HepG2 (cell line): Measurements from ENCODE around the gene TCOF1. TPM values are rescaled to one million over a fixed set of nuclear protein-coding genes. Genes with fewer than 3 reads are reported as not detected.

Experiments used
- ARID4A ChIP-seq: sonication (generic); formaldehyde crosslinking; IDR thresholded peaks from 2 replicates; pipeline ENCODE4 v1.5.0; 2020; ENCODE audit warnings: mild to moderate bottlenecking, missing genetic modification reagents, borderline replicate concordance
- CBFB ChIP-seq: sonication (generic); formaldehyde crosslinking; IDR thresholded peaks from 2 replicates; pipeline ENCODE4 v1.4.0; 2020; ENCODE audit warnings: missing genetic modification reagents
- FUBP1 ChIP-seq: sonication (generic); formaldehyde crosslinking; IDR thresholded peaks from 2 replicates; pipeline ENCODE4 v1.5.1; 2020; ENCODE audit warnings: missing genetic modification reagents, mild to moderate bottlenecking, borderline replicate concordance
- HMG20B ChIP-seq: conservative IDR thresholded peaks from 2 replicates; pipeline ENCODE4 v1.6.1; 2016; ENCODE audit warnings: missing genetic modification reagents, missing compliant biosample characterization
- KDM4B ChIP-seq: sonication (generic); formaldehyde crosslinking; IDR thresholded peaks from 2 replicates; pipeline ENCODE4 v1.4.0; 2020; ENCODE audit warnings: missing genetic modification reagents
- MLXIP ChIP-seq: sonication (generic); formaldehyde crosslinking; IDR thresholded peaks from 2 replicates; pipeline ENCODE4 v1.9.0; 2021; ENCODE audit warnings: missing genetic modification reagents, borderline replicate concordance
- MXD1 ChIP-seq: sonication (generic); formaldehyde crosslinking; IDR thresholded peaks from 2 replicates; pipeline ENCODE4 v1.4.0; 2020; ENCODE audit warnings: mild to moderate bottlenecking, missing genetic modification reagents
- POGZ ChIP-seq: sonication (generic); formaldehyde crosslinking; IDR thresholded peaks from 2 replicates; pipeline ENCODE4 v1.4.0; 2020; ENCODE audit warnings: mild to moderate bottlenecking, missing genetic modification reagents
- ZBTB20 ChIP-seq: sonication (generic); formaldehyde crosslinking; IDR thresholded peaks from 2 replicates; pipeline ENCODE4 v1.8.1; 2023; ENCODE audit warnings: missing genetic modification reagents, low read depth, mild to moderate bottlenecking, borderline replicate concordance
- ZBTB7B ChIP-seq: sonication (generic); formaldehyde crosslinking; IDR thresholded peaks from 2 replicates; pipeline ENCODE4 v1.4.0; 2020; ENCODE audit warnings: missing genetic modification reagents
- ZNF256 ChIP-seq: sonication (generic); formaldehyde crosslinking; conservative IDR thresholded peaks from 2 replicates; pipeline ENCODE4 v1.4.0; 2020; ENCODE audit warnings: missing genetic modification reagents
- ZNF275 ChIP-seq: sonication (generic); formaldehyde crosslinking; IDR thresholded peaks from 2 replicates; pipeline ENCODE4 v1.8.0; 2022; ENCODE audit warnings: missing genetic modification reagents, mild to moderate bottlenecking, inconsistent platforms, borderline replicate concordance
- ZNF484 ChIP-seq: sonication (generic); formaldehyde crosslinking; IDR thresholded peaks from 2 replicates; pipeline ENCODE4 v1.5.1; 2020; ENCODE audit warnings: mild to moderate bottlenecking, low read depth, missing genetic modification reagents, borderline replicate concordance
- ZNF530 ChIP-seq: sonication (generic); formaldehyde crosslinking; IDR thresholded peaks from 2 replicates; pipeline ENCODE4 v1.5.0; 2020; ENCODE audit warnings: low read depth, mild to moderate bottlenecking, missing genetic modification reagents
- ZNF768 ChIP-seq: sonication (generic); formaldehyde crosslinking; IDR thresholded peaks from 2 replicates; pipeline ENCODE4 v1.4.0; 2020; ENCODE audit warnings: missing genetic modification reagents
- ZNF83 ChIP-seq: sonication (generic); formaldehyde crosslinking; IDR thresholded peaks from 2 replicates; pipeline ENCODE4 v1.4.0; 2020; ENCODE audit warnings: missing genetic modification reagents, mild to moderate bottlenecking, borderline replicate concordance
- polyA plus RNA-seq, 8 experiments: library from polyadenylated mRNA; depleted of rRNA in 3 of 8; stranded (reverse) in 7 of 8; unstranded in 1 of 8; fragments of >200 nt; fragmentation: Illumina TruSeq in 4 of 8; extraction: Trizol in 4 of 8; gene quantifications; 2 replicates each; pipeline versions ENCODE4 v1.2.1 to v1.2.3, GENCODE V29; 2011 to 2016; ENCODE audit warnings: low read depth in 4 of 8, missing spikeins in 1 of 8, mixed read lengths in 1 of 8; ENCODE audit not compliant: insufficient read depth in 1 of 8
- total RNA-seq, 5 experiments: library from RNA; depleted of rRNA; stranded (reverse); fragments of >200 nt; fragmentation: Illumina TruSeq; extraction: Trizol; gene quantifications; 2 replicates each; pipeline ENCODE4 v1.2.3, GENCODE V29; 2016; ENCODE audit warnings: low read depth in 1 of 5

Gene TCOF1
- total and polyA plus RNA-seq, 2 of the 13 experiments (the other 11 are each of a cell fraction or from before 2014, with no cell fraction given) = 10.1 to 41.6 TPM

GRCh38 chr5:150412319-150413175 lies 55.0 kb downstream of the TCOF1 start, which contains the start of gene CD74 (continued):
- TF ChIP-seq ARID4A (CRISPR knock-in tag) (peak; percentile 58; the same call in 1 of the 2 replicates), MLXIP (CRISPR knock-in tag) (no peak), ZBTB20 (CRISPR knock-in tag) (0 out of 2 replicates have a peak, but pooled peaks have one; percentile 55), CBFB (CRISPR knock-in tag) (no peak; the same call in 1 of the 2 replicates), POGZ (CRISPR knock-in tag) (no peak), ZNF768 (CRISPR knock-in tag) (peak; percentile 71; the same call in 1 of the 2 replicates), HMG20B (CRISPR knock-in tag) (no peak), ZNF484 (CRISPR knock-in tag) (no peak), ZNF275 (CRISPR knock-in tag) (no peak), KDM4B (CRISPR knock-in tag) (no peak), ZNF256 (CRISPR knock-in tag) (0 out of 2 replicates have a peak, but pooled peaks have one; percentile 34), FUBP1 (CRISPR knock-in tag) (no peak), MXD1 (no peak), ZNF530 (CRISPR knock-in tag) (no peak), ZBTB7B (CRISPR knock-in tag) (peak; percentile 69; the same call in 1 of the 2 replicates), ZNF83 (no peak)
